Right atrium auricular region (tissue), 2 donors: ENCODE measurements around the gene C1orf146. TPM values are rescaled to one million over a fixed set of nuclear protein-coding genes. Genes with fewer than 3 reads are reported as not detected.

Source experiments
- DNase-seq: peaks from one replicate; pipeline ENCODE4 v3.0.0-alpha.2; 2019; ENCODE audit warnings: low spot score
- H3K27ac ChIP-seq, 2 donors: fragments of 200-600 bp; sonication (generic); 1 replicate in 1 of 2; 2 replicates in 1 of 2; pipeline ENCODE4 v1.5.1; 2016 to 2019
- H3K27me3 ChIP-seq, 2 donors: fragments of 200-600 bp; sonication (generic); one replicate each; pipeline versions ENCODE4 v1.5.1 to v1.6.0; 2017 to 2019
- H3K36me3 ChIP-seq: fragments of 200-600 bp; sonication (generic); one replicate; pipeline ENCODE4 v1.5.1; 2016
- H3K4me1 ChIP-seq, 2 donors: fragments of 200-600 bp; sonication (generic); one replicate each; pipeline versions ENCODE4 v1.5.1 to v1.6.0; 2017 to 2019
- H3K4me3 ChIP-seq, 2 donors: fragments of 200-600 bp; sonication (generic); 1 replicate in 1 of 2; 2 replicates in 1 of 2; pipeline ENCODE4 v1.5.1; 2017 to 2019; ENCODE audit warnings: mild to moderate bottlenecking in 1 of 2, moderate library complexity in 1 of 2
- H3K9me3 ChIP-seq, 2 donors: fragments of 200-600 bp; sonication (generic); one replicate each; pipeline ENCODE4 v1.5.1; 2019
- total RNA-seq, 2 donors: library from RNA; depleted of rRNA; stranded (reverse); fragments of >200 nt; gene quantifications; one replicate each; pipeline ENCODE4 v1.1.0, GENCODE V29; 2016
- TF ChIP-seq, protein P1 (sequence below), 2 donors: fragments of 200-600 bp; sonication (generic); IDR thresholded peaks; one replicate each; pipeline ENCODE4 v1.5.1; 2019; ENCODE audit warnings: antibody characterized with exemption in 2 of 2

Gene C1orf146
- total RNA-seq, 2 donors from 2014 or later, result not detected

GRCh38 chr1:92188436-92189255, 29.1 kb upstream of the C1orf146 start:
- Histone ChIP-seq H3K27me3 (no peaks in the 10 kb centered on the region), H3K9me3 (no peaks in the 10 kb centered on the region), H3K36me3 (no peaks in the 10 kb centered on the region), H3K4me1 (no peaks in the 10 kb centered on the region), H3K4me3 (no peak overlapping the region), H3K27ac (no peak overlapping the region)
- no peak for DNase-seq
- TF ChIP-seq, protein P1, sequence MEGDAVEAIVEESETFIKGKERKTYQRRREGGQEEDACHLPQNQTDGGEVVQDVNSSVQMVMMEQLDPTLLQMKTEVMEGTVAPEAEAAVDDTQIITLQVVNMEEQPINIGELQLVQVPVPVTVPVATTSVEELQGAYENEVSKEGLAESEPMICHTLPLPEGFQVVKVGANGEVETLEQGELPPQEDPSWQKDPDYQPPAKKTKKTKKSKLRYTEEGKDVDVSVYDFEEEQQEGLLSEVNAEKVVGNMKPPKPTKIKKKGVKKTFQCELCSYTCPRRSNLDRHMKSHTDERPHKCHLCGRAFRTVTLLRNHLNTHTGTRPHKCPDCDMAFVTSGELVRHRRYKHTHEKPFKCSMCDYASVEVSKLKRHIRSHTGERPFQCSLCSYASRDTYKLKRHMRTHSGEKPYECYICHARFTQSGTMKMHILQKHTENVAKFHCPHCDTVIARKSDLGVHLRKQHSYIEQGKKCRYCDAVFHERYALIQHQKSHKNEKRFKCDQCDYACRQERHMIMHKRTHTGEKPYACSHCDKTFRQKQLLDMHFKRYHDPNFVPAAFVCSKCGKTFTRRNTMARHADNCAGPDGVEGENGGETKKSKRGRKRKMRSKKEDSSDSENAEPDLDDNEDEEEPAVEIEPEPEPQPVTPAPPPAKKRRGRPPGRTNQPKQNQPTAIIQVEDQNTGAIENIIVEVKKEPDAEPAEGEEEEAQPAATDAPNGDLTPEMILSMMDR (IDR thresholded peaks at IDR 0.05), result no peak

DNA sequence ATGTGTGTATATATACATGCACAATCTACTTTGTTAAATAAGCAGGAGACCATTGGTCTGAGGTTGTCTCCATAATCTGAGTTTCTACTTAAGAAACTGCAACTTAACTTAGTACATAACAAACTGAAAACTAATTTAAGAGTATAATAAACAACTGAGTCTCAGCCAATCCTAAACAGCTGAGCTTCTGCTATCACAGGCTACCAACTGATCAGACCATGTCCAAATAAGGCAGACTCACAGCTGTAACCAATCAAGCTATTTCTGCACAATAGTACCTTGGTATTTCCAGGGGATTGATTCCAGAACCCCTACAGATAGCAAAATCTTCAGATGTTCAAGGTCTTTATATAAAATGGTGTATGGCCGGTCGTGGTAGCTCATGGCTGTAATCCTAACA, 26.0 kb upstream of the C1orf146 start:
- H3K4me1 ChIP-seq, result no peaks in the 10 kb centered on the region
- no peak overlapping the region for H3K4me3 ChIP-seq
- TF ChIP-seq, protein P1 (IDR thresholded peaks at IDR 0.05), result no peak
- H3K27me3 ChIP-seq, result no peaks in the 10 kb centered on the region
- H3K27ac ChIP-seq, result no peak overlapping the region
- no peaks in the 10 kb centered on the region for H3K36me3 ChIP-seq
- no peaks in the 10 kb centered on the region for H3K9me3 ChIP-seq
- no peak for DNase-seq

- no peak for DNase-seq
- H3K4me1 ChIP-seq, result no peaks in the 10 kb centered on the region
- TF ChIP-seq, protein P1 (IDR thresholded peaks at IDR 0.05), result no peak
- H3K27me3 ChIP-seq, result no peaks in the 10 kb centered on the region
- H3K27ac ChIP-seq, result no peak overlapping the region
- no peak overlapping the region for H3K4me3 ChIP-seq
- no peaks in the 10 kb centered on the region for H3K9me3 ChIP-seq
- no peaks in the 10 kb centered on the region for H3K36me3 ChIP-seq
These were observed 25.5 kb upstream of the C1orf146 start for GRCh38 chr1:92192246-92192645.

GRCh38 chr1:92194511-92194910, 23.2 kb upstream of the C1orf146 start:
- no peak overlapping the region for H3K27ac ChIP-seq
- DNase-seq, result no peak
- H3K36me3 ChIP-seq, result no peaks in the 10 kb centered on the region
- no peak overlapping the region for H3K4me3 ChIP-seq
- no peaks in the 10 kb centered on the region for H3K27me3 ChIP-seq
- H3K9me3 ChIP-seq, result no peaks in the 10 kb centered on the region
- TF ChIP-seq, protein P1 (IDR thresholded peaks at IDR 0.05), result no peak
- H3K4me1 ChIP-seq, result no peaks in the 10 kb centered on the region

GRCh38 chr1:92201973-92202372, 15.7 kb upstream of the C1orf146 start:
- TF ChIP-seq, protein P1 (IDR thresholded peaks at IDR 0.05), result no peak
- Histone ChIP-seq H3K4me1 (no peaks in the 10 kb centered on the region), H3K9me3 (peaks cover 0 to 11% of the 10 kb centered on the region in 2 donors), H3K4me3 (no peak overlapping the region), H3K27me3 (no peaks in the 10 kb centered on the region), H3K36me3 (no peaks in the 10 kb centered on the region), H3K27ac (no peak overlapping the region)
- DNase-seq, result no peak

- H3K36me3 ChIP-seq, result no peaks in the 10 kb centered on the region
- no peak overlapping the region for H3K4me3 ChIP-seq
- peaks cover 0 to 12% of the 10 kb centered on the region in 2 donors for H3K9me3 ChIP-seq
- no peaks in the 10 kb centered on the region for H3K27me3 ChIP-seq
- no peak for DNase-seq
- TF ChIP-seq, protein P1 (IDR thresholded peaks at IDR 0.05), result no peak
- no peak overlapping the region for H3K27ac ChIP-seq
- H3K4me1 ChIP-seq, result no peaks in the 10 kb centered on the region
These were observed 14.6 kb upstream of the C1orf146 start for GRCh38 chr1:92203105-92203504.
